Nephron (organoid): Measurements from ENCODE around the gene GREM2.

Experiments used
- H3K27ac Mint-ChIP-seq, 3 experiments: 2 replicates each; pipeline ENCODE4 v1.8.0; 2020; ENCODE audit warnings: mixed read lengths in 3 of 3, mild to moderate bottlenecking in 2 of 3, moderate library complexity in 1 of 3
- H3K27me3 Mint-ChIP-seq: 2 replicates; pipeline ENCODE4 v1.8.0; 2021; ENCODE audit warnings: low read depth, mild to moderate bottlenecking, moderate library complexity, mixed read lengths
- H3K36me3 Mint-ChIP-seq: 2 replicates; pipeline ENCODE4 v1.8.0; 2020; ENCODE audit warnings: low read depth, mixed read lengths
- H3K4me1 Mint-ChIP-seq: 2 replicates; pipeline ENCODE4 v1.8.0; 2020; ENCODE audit warnings: mixed read lengths
- H3K4me3 Mint-ChIP-seq, 3 experiments: 2 replicates each; pipeline ENCODE4 v1.8.0; 2020; ENCODE audit warnings: mild to moderate bottlenecking in 3 of 3, mixed read lengths in 3 of 3, moderate library complexity in 2 of 3
- H3K9me3 Mint-ChIP-seq: 2 replicates; pipeline ENCODE4 v1.8.0; 2020; ENCODE audit warnings: mixed read lengths
- TF ChIP-seq, protein P1 (sequence below), 3 experiments: fragments of 200-600 bp; sonication (generic); IDR thresholded peaks; one replicate each; pipeline ENCODE4 v1.5.0; 2021; ENCODE audit warnings: antibody characterized with exemption in 3 of 3; ENCODE audit not compliant: unreplicated experiment in 3 of 3

GREM2 gene

DNA sequence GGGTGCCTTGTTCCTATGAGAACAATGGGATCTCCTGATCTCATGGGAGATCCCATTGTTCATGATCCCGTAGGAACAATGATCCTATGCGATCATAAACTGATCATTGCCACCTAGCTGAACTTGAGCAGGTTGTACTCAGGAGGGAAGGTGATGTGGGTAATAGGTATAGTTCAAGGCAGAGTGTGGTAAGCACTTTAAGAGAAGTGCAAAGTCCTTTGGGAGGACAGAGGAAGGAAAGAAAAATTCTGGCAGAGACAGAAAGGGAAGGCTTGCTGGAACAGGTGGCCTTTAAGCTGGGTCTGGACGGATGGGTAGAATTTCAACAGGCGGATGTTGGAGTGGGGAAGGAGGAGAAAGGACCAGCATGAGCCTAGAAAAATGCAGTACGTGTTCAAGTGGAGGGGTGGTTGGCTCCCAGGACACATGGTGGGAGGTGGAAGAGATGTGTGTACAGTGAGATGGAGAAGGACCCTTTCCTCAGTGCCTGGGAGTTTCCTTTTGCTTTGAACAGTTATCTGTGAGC, 22.3 kb downstream of the GREM2 start:
- TF ChIP-seq, protein P1, sequence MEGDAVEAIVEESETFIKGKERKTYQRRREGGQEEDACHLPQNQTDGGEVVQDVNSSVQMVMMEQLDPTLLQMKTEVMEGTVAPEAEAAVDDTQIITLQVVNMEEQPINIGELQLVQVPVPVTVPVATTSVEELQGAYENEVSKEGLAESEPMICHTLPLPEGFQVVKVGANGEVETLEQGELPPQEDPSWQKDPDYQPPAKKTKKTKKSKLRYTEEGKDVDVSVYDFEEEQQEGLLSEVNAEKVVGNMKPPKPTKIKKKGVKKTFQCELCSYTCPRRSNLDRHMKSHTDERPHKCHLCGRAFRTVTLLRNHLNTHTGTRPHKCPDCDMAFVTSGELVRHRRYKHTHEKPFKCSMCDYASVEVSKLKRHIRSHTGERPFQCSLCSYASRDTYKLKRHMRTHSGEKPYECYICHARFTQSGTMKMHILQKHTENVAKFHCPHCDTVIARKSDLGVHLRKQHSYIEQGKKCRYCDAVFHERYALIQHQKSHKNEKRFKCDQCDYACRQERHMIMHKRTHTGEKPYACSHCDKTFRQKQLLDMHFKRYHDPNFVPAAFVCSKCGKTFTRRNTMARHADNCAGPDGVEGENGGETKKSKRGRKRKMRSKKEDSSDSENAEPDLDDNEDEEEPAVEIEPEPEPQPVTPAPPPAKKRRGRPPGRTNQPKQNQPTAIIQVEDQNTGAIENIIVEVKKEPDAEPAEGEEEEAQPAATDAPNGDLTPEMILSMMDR (IDR thresholded peaks at IDR 0.05; ENCODE audit: unreplicated experiment in 3 of 3): no peak
- peak overlapping the region in 1 of 3 experiments; percentile 9 for H3K27ac Mint-ChIP-seq
- H3K4me1 Mint-ChIP-seq: peaks cover 27% of the 10 kb centered on the region
- no peak overlapping the region for H3K4me3 Mint-ChIP-seq
- H3K9me3 Mint-ChIP-seq: no peaks in the 10 kb centered on the region
- no peaks in the 10 kb centered on the region for H3K36me3 Mint-ChIP-seq
- H3K27me3 Mint-ChIP-seq: no peaks in the 10 kb centered on the region

GRCh38 chr1:240586006-240586405, 25.9 kb downstream of the GREM2 start:
- no peak overlapping the region for H3K4me3 Mint-ChIP-seq
- TF ChIP-seq, protein P1 (IDR thresholded peaks at IDR 0.05; ENCODE audit: unreplicated experiment in 3 of 3): no peak
- H3K27me3 Mint-ChIP-seq: no peaks in the 10 kb centered on the region
- H3K36me3 Mint-ChIP-seq: no peaks in the 10 kb centered on the region
- H3K9me3 Mint-ChIP-seq: no peaks in the 10 kb centered on the region
- no peak overlapping the region for H3K27ac Mint-ChIP-seq
- peaks cover 20% of the 10 kb centered on the region for H3K4me1 Mint-ChIP-seq

- peaks cover 7% of the 10 kb centered on the region for H3K4me1 Mint-ChIP-seq
- H3K9me3 Mint-ChIP-seq: no peaks in the 10 kb centered on the region
- no peaks in the 10 kb centered on the region for H3K27me3 Mint-ChIP-seq
- no peak overlapping the region for H3K4me3 Mint-ChIP-seq
- H3K36me3 Mint-ChIP-seq: no peaks in the 10 kb centered on the region
- TF ChIP-seq, protein P1 (IDR thresholded peaks at IDR 0.05; ENCODE audit: unreplicated experiment in 3 of 3): no peak
- no peak overlapping the region for H3K27ac Mint-ChIP-seq
Measured at GRCh38 chr1:240582953-240583352, 29.0 kb downstream of the GREM2 start.

DNA sequence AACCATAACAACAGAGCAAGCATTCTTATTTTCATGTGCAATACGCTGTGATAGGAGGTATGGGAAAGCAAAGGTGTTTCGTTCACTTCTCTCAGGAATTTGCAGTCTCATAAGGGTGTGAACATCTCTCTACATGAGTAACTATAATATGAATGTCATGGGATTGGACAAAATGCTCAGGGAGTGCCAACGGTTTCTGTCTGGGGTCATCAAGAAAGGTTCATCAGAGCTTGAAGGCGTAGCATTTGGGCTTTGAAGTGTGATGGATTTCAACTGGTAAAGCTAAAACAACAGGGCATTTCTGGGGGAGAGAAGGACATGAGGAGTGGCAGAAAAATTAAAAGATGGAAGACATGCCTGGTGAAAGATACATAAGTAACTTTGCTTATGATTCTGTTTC, 32.4 kb downstream of the GREM2 start:
- Mint-ChIP-seq H3K9me3 (no peaks in the 10 kb centered on the region), H3K27me3 (no peaks in the 10 kb centered on the region), H3K4me3 (no peak overlapping the region), H3K4me1 (peaks cover 9% of the 10 kb centered on the region), H3K27ac (no peak overlapping the region), H3K36me3 (no peaks in the 10 kb centered on the region)
- TF ChIP-seq, protein P1 (IDR thresholded peaks at IDR 0.05; ENCODE audit: unreplicated experiment in 3 of 3): no peak

- Mint-ChIP-seq H3K4me3 (no peak overlapping the region), H3K27ac (no peak overlapping the region), H3K36me3 (no peaks in the 10 kb centered on the region)
Measured at GRCh38 chr1:240577095-240577494, 34.9 kb downstream of the GREM2 start.

More at GRCh38 chr1:240577095-240577494, 34.9 kb downstream of the GREM2 start:
- no peaks in the 10 kb centered on the region for H3K9me3 Mint-ChIP-seq
- H3K4me1 Mint-ChIP-seq: peaks cover 9% of the 10 kb centered on the region
- no peaks in the 10 kb centered on the region for H3K27me3 Mint-ChIP-seq
- TF ChIP-seq, protein P1 (IDR thresholded peaks at IDR 0.05; ENCODE audit: unreplicated experiment in 3 of 3): no peak
